Measurements from ENCODE around the gene KCNQ1. TPM values are rescaled to one million over a fixed set of nuclear protein-coding genes. Genes with fewer than 3 reads are reported as not detected.

KCNQ1 gene
- polyA plus RNA-seq, 1 donor (not counting 4 experiments of a cell fraction or from before 2014, with no cell fraction given), result not detected

DNA sequence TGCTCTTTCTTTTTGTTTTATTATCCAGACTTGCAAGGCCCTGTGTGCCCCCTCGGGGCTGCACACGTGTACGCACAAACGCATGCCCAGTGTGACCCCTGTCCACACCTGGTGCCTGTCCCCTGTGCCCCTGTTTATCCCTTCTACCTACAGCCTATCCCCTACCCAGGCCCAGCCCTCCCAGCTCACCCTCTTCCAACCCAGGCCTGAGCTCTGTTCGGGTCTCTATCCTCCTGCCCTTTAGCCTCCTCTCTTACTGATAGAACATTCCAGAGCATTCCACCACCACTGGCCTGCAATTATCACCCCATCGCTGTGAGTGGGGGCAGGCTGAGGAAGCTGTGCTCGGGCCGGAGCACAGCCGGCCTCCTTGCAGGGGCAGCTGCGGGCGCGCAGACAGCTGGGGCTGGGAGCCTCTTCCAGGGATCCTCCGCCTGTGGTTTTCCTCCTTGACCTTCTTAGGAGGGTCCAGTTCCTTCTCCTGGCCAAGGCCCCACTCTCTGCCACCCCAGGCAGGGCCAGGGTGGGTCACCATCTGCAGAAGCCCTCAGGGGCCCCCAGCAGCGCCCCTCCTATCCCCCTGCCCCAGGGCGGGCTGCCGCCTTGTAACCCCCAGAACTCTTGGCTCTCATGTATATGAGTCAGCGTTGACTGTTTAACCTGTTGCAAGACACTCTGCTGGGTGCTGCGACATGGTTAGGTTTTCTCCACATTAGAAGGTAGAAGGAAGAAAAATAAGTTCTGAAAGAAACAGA is 296.7 kb downstream of the KCNQ1 start:
- H3K9me1 ChIP-seq (ENCODE audit: control insufficient read depth, extremely low read depth, insufficient read depth, low read length), result no peaks in the 10 kb centered on the region
- DNase-seq (ENCODE audit: low read depth, low spot score), result no peak
- dilution Hi-C loops (cut with MboI; ENCODE audit: extremely low pct_ligation_motif_present, low sequenced_read_pairs), result no loop called here
- H3K36me3 ChIP-seq (ENCODE audit: control insufficient read depth in 2 of 2, extremely low read depth in 1 of 2, insufficient read depth in 2 of 2, low read length in 2 of 2), result no peaks in the 10 kb centered on the region
- H2AFZ ChIP-seq (ENCODE audit: control insufficient read depth, low read length), result no peak overlapping the region
- no peaks in the 10 kb centered on the region for H3K4me1 ChIP-seq (ENCODE audit: control insufficient read depth, extremely low read depth, insufficient read depth, low read length)
- no peak overlapping the region for H3K9ac ChIP-seq (ENCODE audit: control insufficient read depth, extremely low read depth, insufficient read depth, low read length)
- no peak overlapping the region for H3K27ac ChIP-seq (ENCODE audit: control insufficient read depth, insufficient read depth, low read length)
- no peaks in the 10 kb centered on the region for H4K20me1 ChIP-seq (ENCODE audit: control insufficient read depth, extremely low read depth, insufficient read depth, low read length)
- H3K79me2 ChIP-seq (ENCODE audit: control insufficient read depth, insufficient read depth, low read length), result no peaks in the 10 kb centered on the region
- H3K4me3 ChIP-seq (ENCODE audit: control insufficient read depth in 2 of 3, extremely low read depth in 1 of 3, insufficient read depth in 2 of 3, low read depth in 1 of 3, low read length in 3 of 3), result no peak overlapping the region
- no peak for FAIRE-seq
- H3K9me3 ChIP-seq (ENCODE audit: control insufficient read depth, low read depth, low read length), result no peaks in the 10 kb centered on the region
- H3K4me2 ChIP-seq (ENCODE audit: control insufficient read depth, extremely low read depth, insufficient read depth, low read depth, low read length), result no peak overlapping the region
- peaks cover 1% of the 10 kb centered on the region for H3K27me3 ChIP-seq (ENCODE audit: control insufficient read depth, extremely low read depth, insufficient read depth, low read length)
- TF ChIP-seq, protein P1, sequence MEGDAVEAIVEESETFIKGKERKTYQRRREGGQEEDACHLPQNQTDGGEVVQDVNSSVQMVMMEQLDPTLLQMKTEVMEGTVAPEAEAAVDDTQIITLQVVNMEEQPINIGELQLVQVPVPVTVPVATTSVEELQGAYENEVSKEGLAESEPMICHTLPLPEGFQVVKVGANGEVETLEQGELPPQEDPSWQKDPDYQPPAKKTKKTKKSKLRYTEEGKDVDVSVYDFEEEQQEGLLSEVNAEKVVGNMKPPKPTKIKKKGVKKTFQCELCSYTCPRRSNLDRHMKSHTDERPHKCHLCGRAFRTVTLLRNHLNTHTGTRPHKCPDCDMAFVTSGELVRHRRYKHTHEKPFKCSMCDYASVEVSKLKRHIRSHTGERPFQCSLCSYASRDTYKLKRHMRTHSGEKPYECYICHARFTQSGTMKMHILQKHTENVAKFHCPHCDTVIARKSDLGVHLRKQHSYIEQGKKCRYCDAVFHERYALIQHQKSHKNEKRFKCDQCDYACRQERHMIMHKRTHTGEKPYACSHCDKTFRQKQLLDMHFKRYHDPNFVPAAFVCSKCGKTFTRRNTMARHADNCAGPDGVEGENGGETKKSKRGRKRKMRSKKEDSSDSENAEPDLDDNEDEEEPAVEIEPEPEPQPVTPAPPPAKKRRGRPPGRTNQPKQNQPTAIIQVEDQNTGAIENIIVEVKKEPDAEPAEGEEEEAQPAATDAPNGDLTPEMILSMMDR (optimal IDR thresholded peaks at IDR 0.05 in 1 of 3, IDR thresholded peaks at IDR 0.05 in 1 of 3, conservative IDR thresholded peaks at IDR 0.05 in 1 of 3; ENCODE audit: extremely low read depth in 1 of 3, insufficient read depth in 2 of 3, low read length in 3 of 3), result no peak

DNA sequence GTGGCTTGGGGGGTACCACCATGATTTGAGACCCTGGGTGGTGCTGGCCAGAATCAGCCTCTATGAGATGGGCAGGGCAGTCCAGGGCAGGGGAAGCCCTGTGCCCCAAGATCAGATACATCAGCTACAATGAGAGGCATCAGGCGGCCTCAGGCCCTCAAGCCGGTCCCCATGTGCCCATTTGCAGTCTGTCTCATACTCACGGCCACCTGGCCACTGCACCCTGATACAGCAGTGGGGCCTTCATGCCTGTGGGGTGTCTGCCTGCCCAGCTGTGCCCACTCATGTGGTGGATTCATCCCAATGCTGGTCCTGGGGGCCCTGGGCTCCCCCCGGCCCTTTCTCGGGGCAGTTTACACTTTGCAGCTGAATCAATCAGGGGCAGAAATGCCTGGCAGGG is 297.4 kb downstream of the KCNQ1 start:
- Histone ChIP-seq H4K20me1 (ENCODE audit: control insufficient read depth, extremely low read depth, insufficient read depth, low read length) (no peaks in the 10 kb centered on the region), H3K79me2 (ENCODE audit: control insufficient read depth, insufficient read depth, low read length) (no peaks in the 10 kb centered on the region), H3K9me3 (ENCODE audit: control insufficient read depth, low read depth, low read length) (no peaks in the 10 kb centered on the region), H3K4me1 (ENCODE audit: control insufficient read depth, extremely low read depth, insufficient read depth, low read length) (no peaks in the 10 kb centered on the region), H2AFZ (ENCODE audit: control insufficient read depth, low read length) (no peak overlapping the region), H3K27ac (ENCODE audit: control insufficient read depth, insufficient read depth, low read length) (no peak overlapping the region), H3K27me3 (ENCODE audit: control insufficient read depth, extremely low read depth, insufficient read depth, low read length) (peaks cover 7% of the 10 kb centered on the region), H3K9ac (ENCODE audit: control insufficient read depth, extremely low read depth, insufficient read depth, low read length) (no peak overlapping the region), H3K36me3 (ENCODE audit: control insufficient read depth in 2 of 2, extremely low read depth in 1 of 2, insufficient read depth in 2 of 2, low read length in 2 of 2) (no peaks in the 10 kb centered on the region), H3K4me3 (ENCODE audit: control insufficient read depth in 2 of 3, extremely low read depth in 1 of 3, insufficient read depth in 2 of 3, low read depth in 1 of 3, low read length in 3 of 3) (no peak overlapping the region), H3K4me2 (ENCODE audit: control insufficient read depth, extremely low read depth, insufficient read depth, low read depth, low read length) (no peak overlapping the region), H3K9me1 (ENCODE audit: control insufficient read depth, extremely low read depth, insufficient read depth, low read length) (no peaks in the 10 kb centered on the region)
- DNase-seq (ENCODE audit: low read depth, low spot score) (no peak), FAIRE-seq (no peak)
- TF ChIP-seq, protein P1 (optimal IDR thresholded peaks at IDR 0.05 in 1 of 3, IDR thresholded peaks at IDR 0.05 in 1 of 3, conservative IDR thresholded peaks at IDR 0.05 in 1 of 3; ENCODE audit: extremely low read depth in 1 of 3, insufficient read depth in 2 of 3, low read length in 3 of 3), result no peak
- no peak for TF ChIP-seq EZH2 (IDR thresholded peaks at IDR 0.05; ENCODE audit: low read length)
- dilution Hi-C loops (cut with MboI; ENCODE audit: extremely low pct_ligation_motif_present, low sequenced_read_pairs), result no loop called here

Data from keratinocyte (primary cell).